Measurements from ENCODE around the gene HNRNPF.

DNA sequence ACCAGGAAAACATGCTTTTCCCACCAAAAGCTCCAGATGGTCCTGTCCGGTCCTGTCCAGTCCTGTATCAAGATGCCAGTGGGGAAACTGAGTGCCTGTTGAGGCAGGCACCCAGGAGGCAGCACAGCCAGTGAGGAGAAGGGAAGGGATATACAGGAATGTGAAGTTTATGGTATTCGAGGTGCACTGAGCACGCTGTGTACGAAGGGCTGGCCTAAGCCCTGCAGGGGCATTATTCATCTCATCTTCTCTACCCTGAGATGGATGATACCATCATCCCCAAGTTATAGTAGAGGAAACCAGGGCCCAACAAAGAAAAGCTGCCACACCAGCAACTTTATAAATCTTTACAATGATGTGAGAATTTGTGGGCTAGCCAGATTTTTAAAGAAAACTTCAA lies 61.0 kb downstream of the HNRNPF start:
- TF ChIP-seq CTCF (IDR thresholded peaks at IDR 0.05) (no peak), CBFB (CRISPR knock-in tag; IDR thresholded peaks at IDR 0.05; ENCODE audit: low read depth) (no peak), SMAD3 (CRISPR knock-in tag; IDR thresholded peaks at IDR 0.05; ENCODE audit: borderline replicate concordance) (no peak), ERG (CRISPR knock-in tag; IDR thresholded peaks at IDR 0.05) (no peak), MAX (CRISPR knock-in tag; IDR thresholded peaks at IDR 0.05) (no peak), STAT6 (CRISPR knock-in tag; conservative IDR thresholded peaks at IDR 0.05; ENCODE audit: low read depth) (no peak), FOXP1 (CRISPR knock-in tag; IDR thresholded peaks at IDR 0.05; ENCODE audit: borderline replicate concordance) (no peak), RELA (CRISPR knock-in tag; IDR thresholded peaks at IDR 0.05; ENCODE audit: borderline replicate concordance) (no peak), ESRRA (CRISPR knock-in tag; IDR thresholded peaks at IDR 0.05; ENCODE audit: borderline replicate concordance) (no peak), ATF2 (CRISPR knock-in tag; IDR thresholded peaks at IDR 0.05; ENCODE audit: borderline replicate concordance, low read depth) (no peak), NR1H2 (CRISPR knock-in tag; IDR thresholded peaks at IDR 0.05) (no peak), ZNF138 (CRISPR knock-in tag; conservative IDR thresholded peaks at IDR 0.05) (no peak), PREB (CRISPR knock-in tag; IDR thresholded peaks at IDR 0.05; ENCODE audit: borderline replicate concordance) (no peak)
- TF ChIP-seq, protein P1, sequence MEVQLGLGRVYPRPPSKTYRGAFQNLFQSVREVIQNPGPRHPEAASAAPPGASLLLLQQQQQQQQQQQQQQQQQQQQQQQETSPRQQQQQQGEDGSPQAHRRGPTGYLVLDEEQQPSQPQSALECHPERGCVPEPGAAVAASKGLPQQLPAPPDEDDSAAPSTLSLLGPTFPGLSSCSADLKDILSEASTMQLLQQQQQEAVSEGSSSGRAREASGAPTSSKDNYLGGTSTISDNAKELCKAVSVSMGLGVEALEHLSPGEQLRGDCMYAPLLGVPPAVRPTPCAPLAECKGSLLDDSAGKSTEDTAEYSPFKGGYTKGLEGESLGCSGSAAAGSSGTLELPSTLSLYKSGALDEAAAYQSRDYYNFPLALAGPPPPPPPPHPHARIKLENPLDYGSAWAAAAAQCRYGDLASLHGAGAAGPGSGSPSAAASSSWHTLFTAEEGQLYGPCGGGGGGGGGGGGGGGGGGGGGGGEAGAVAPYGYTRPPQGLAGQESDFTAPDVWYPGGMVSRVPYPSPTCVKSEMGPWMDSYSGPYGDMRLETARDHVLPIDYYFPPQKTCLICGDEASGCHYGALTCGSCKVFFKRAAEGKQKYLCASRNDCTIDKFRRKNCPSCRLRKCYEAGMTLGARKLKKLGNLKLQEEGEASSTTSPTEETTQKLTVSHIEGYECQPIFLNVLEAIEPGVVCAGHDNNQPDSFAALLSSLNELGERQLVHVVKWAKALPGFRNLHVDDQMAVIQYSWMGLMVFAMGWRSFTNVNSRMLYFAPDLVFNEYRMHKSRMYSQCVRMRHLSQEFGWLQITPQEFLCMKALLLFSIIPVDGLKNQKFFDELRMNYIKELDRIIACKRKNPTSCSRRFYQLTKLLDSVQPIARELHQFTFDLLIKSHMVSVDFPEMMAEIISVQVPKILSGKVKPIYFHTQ (CRISPR knock-in tag; IDR thresholded peaks at IDR 0.05) = no peak
